GM23248 (cell line): Measurements from ENCODE around the gene LCORL. TPM values are rescaled to one million over a fixed set of nuclear protein-coding genes. Genes with fewer than 3 reads are reported as not detected.
A peak's percentile ranks its signal among the peaks of the same experiment; 100 is the strongest.

Experiments
- DNase-seq: peaks from one replicate; pipeline ENCODE4 v3.0.0-alpha.2; 2015
- H2AFZ ChIP-seq: fragments of 200-600 bp; sonication (generic); 2 replicates; pipeline ENCODE4 v1.6.1; 2016; ENCODE audit warnings: antibody characterized with exemption
- H3F3A ChIP-seq: fragments of 200-600 bp; sonication (generic); 2 replicates; pipeline ENCODE4 v1.6.1; 2016; ENCODE audit warnings: mild to moderate bottlenecking, antibody characterized with exemption, mixed run types; ENCODE audit not compliant: insufficient read depth
- H3K27ac ChIP-seq: fragments of 200-600 bp; sonication (generic); 2 replicates; pipeline ENCODE4 v1.5.1; 2016; ENCODE audit warnings: mild to moderate bottlenecking
- H3K27me3 ChIP-seq: fragments of 200-600 bp; sonication (generic); replicated peaks from 2 replicates; pipeline ENCODE4 v1.6.1; 2016; ENCODE audit warnings: mild to moderate bottlenecking; ENCODE audit not compliant: insufficient read depth
- H3K36me3 ChIP-seq: fragments of 200-600 bp; sonication (generic); 2 replicates; pipeline ENCODE4 v1.6.1; 2016; ENCODE audit warnings: low read depth, mild to moderate bottlenecking
- H3K4me1 ChIP-seq: fragments of 200-600 bp; sonication (generic); 2 replicates; pipeline ENCODE4 v1.6.1; 2016; ENCODE audit warnings: mild to moderate bottlenecking; ENCODE audit not compliant: insufficient read depth
- H3K4me2 ChIP-seq: fragments of 200-600 bp; sonication (generic); one replicate; pipeline ENCODE4 v1.6.1; 2016; ENCODE audit warnings: mild to moderate bottlenecking; ENCODE audit not compliant: unreplicated experiment
- H3K4me3 ChIP-seq: fragments of 200-600 bp; sonication (generic); 2 replicates; pipeline ENCODE4 v1.5.1; 2016; ENCODE audit warnings: mild to moderate bottlenecking
- H3K79me2 ChIP-seq: fragments of 200-600 bp; sonication (generic); 2 replicates; pipeline ENCODE4 v1.6.1; 2016; ENCODE audit warnings: mild to moderate bottlenecking; ENCODE audit not compliant: insufficient read depth
- H3K9ac ChIP-seq: fragments of 200-600 bp; sonication (generic); 2 replicates; pipeline ENCODE4 v1.6.1; 2016; ENCODE audit warnings: mild to moderate bottlenecking
- H3K9me2 ChIP-seq: fragments of 200-600 bp; sonication (generic); 2 replicates; pipeline ENCODE4 v1.6.1; 2016; ENCODE audit warnings: mixed run types, mild to moderate bottlenecking, moderate library complexity; ENCODE audit not compliant: insufficient read depth
- H3K9me3 ChIP-seq: fragments of 200-600 bp; sonication (generic); one replicate; pipeline ENCODE4 v1.6.1; 2017; ENCODE audit warnings: low read depth
- H4K20me1 ChIP-seq: fragments of 200-600 bp; sonication (generic); 2 replicates; pipeline ENCODE4 v1.6.0; 2016; ENCODE audit not compliant: insufficient read depth
- EZH2 ChIP-seq: fragments of 200-600 bp; sonication (generic); IDR thresholded peaks from 2 replicates; pipeline ENCODE4 v1.6.1; 2018; ENCODE audit warnings: antibody characterized with exemption, mild to moderate bottlenecking; ENCODE audit not compliant: insufficient read depth, poor library complexity, severe bottlenecking
- EZH2phosphoT487 ChIP-seq: fragments of 200-600 bp; sonication (generic); IDR thresholded peaks from 2 replicates; pipeline ENCODE4 v1.6.1; 2018; ENCODE audit warnings: antibody characterized with exemption, moderate library complexity, mild to moderate bottlenecking, low read depth; ENCODE audit not compliant: insufficient read depth
- WGBS, 2 experiments: methylation state at CpG; one replicate each; pipeline ENCODE4 v1.1.6; 2015 to 2017; ENCODE audit warnings: low lambda C conversion rate in 2 of 2, low coverage in 1 of 2; ENCODE audit errors: missing lambda C conversion rate in 2 of 2; 5-methylcytosine and 5-hydroxymethylcytosine counted together
- in situ Hi-C: fragments of 300-500 bp; cut with MboI; formaldehyde crosslinking; loops from 2 replicates; pipeline ENCODE4 v1.15.0; 2020
- polyA plus RNA-seq: library from polyadenylated mRNA; unstranded; fragments of >200 nt; fragmentation: Nextera tagmentation; extraction: Ambion mirVana; gene quantifications from 2 replicates; pipeline ENCODE4 v1.2.1, GENCODE V29; 2016
- total RNA-seq: library from RNA; depleted of rRNA; stranded (reverse); fragments of >200 nt; shearing (Covaris generic); gene quantifications from 2 replicates; pipeline ENCODE4 v1.2.3, GENCODE V29; 2014

LCORL gene
- total and polyA plus RNA-seq, 2 experiments from 2014 or later, result 5.0 to 6.2 TPM

DNA sequence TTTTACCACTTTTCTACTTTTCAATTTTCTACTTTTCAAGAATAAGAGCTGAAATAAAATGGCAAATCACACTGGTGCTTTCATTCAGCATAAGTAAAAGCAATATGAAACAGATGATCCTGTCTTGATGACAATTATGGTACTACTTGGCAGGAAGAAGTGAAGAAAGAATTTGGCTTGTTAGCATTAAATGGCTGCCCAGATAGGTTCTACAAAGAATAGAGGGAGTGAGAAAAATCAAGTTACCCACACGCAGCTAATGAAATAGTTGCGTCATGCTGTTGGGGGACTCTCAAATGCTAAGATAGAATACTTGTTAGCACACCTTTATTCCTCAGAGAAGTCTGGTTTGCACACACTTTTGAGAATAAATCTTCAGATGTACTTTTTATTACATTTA is 12.5 kb upstream of the LCORL start:
- no peak overlapping the region for H3K27ac ChIP-seq
- H3K9me2 ChIP-seq, result no peaks in the 10 kb centered on the region
- H3K4me3 ChIP-seq, result no peak overlapping the region
- H3K27me3 ChIP-seq, result no peaks in the 10 kb centered on the region
- H3K4me1 ChIP-seq, result peaks cover 4% of the 10 kb centered on the region; the same call in 1 of the 2 replicates
- H3K9me3 ChIP-seq, result no peaks in the 10 kb centered on the region
- DNase-seq, result no peak
- in situ Hi-C loops, result no loop called here
- H2AFZ ChIP-seq, result no peak overlapping the region
- no peaks in the 10 kb centered on the region; the same call in 1 of the 2 replicates for H3F3A ChIP-seq
- H3K4me2 ChIP-seq, result no peak overlapping the region
- no peak overlapping the region for H3K9ac ChIP-seq
- no peaks in the 10 kb centered on the region for H3K36me3 ChIP-seq
- H3K79me2 ChIP-seq, result no peaks in the 10 kb centered on the region
- TF ChIP-seq EZH2phosphoT487 (no peak), EZH2 (no peak)
- no peaks in the 10 kb centered on the region for H4K20me1 ChIP-seq
- 1 to 7% methylated on average over 2 of the region's 2 CpGs for WGBS, 2 experiments

DNA sequence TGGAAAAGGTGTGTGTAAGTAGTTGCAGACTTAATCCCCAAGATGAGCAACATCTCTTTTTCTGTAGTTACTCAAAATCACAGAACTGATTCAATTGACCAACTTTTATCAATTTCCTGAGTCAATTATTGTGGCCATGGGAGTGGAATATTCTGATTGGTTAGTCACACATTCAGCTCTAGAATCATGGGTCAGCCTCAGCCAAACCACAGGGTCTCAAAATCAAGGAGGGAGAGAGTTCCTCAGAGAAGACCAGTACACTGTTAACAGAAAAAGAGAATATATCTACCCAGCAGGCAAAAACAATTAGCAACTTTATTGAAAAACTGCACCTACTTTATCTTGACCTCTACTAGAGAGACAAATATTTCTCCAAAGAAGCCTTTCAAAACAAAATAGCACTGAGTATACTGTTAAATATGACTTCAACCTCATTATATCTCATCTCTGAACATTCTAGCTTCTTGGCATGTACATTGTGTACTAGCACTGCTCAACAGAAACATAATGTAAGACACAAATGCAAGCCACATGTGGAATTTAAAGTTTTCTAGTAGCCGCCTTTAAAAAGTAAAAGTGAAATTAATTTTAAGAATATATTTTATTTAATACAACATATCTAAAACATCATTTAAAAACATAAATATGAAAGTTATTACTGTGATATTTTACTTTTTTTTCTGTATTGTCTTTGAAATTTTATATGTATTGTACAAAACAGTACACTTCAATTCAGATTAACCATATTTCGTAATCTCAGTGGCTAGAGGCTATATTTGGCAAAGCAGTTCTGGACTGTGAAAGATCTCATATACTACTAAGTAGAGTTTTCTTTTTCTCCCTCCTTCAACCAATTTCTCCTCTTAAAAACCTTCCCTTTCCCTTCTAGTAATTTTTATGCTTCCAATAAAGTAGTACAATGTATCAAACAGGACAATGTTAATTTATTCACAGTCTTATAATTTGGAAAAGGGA is 11.8 kb upstream of the LCORL start:
- Histone ChIP-seq H3K4me2 (no peak overlapping the region), H3K9me2 (no peaks in the 10 kb centered on the region), H3K36me3 (no peaks in the 10 kb centered on the region), H3K9ac (no peak overlapping the region), H2AFZ (no peak overlapping the region), H3K27ac (no peak overlapping the region), H3K9me3 (no peaks in the 10 kb centered on the region), H3K4me1 (peaks cover 4% of the 10 kb centered on the region; the same call in 1 of the 2 replicates), H3F3A (no peaks in the 10 kb centered on the region; the same call in 1 of the 2 replicates), H3K79me2 (no peaks in the 10 kb centered on the region), H3K4me3 (no peak overlapping the region), H3K27me3 (no peaks in the 10 kb centered on the region), H4K20me1 (no peaks in the 10 kb centered on the region)
- TF ChIP-seq EZH2phosphoT487 (no peak), EZH2 (no peak)
- peak; percentile 37 for DNase-seq
- in situ Hi-C loops, result no loop called here
- 11 to 12% methylated on average over 2 of the region's 2 CpGs for WGBS, 2 experiments

DNA sequence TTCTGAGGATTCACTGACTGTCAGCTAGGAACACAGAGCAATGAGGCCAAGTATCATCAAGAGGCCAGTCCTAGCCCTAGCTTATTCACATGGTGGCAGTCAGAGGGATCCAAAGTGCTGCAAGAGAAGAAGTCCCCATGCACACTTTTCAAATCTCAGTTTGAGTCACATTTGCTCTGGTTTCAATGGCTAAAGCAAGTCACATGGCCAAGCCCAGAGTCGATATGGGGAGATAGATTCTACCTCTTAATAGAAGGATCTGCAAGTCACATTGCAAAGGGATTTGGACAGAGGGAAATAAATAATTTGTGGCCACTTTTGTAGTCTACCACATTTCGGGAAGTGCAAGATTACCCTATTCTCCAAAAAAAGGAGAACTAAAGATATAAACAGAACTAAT is 3.7 kb upstream of the LCORL start:
- H3K9me2 ChIP-seq, result no peaks in the 10 kb centered on the region
- no peak overlapping the region for H3K4me3 ChIP-seq
- H3K4me2 ChIP-seq, result no peak overlapping the region
- in situ Hi-C loops, result no loop called here
- H3F3A ChIP-seq, result peaks cover 11% of the 10 kb centered on the region
- 0 out of 2 replicates have a peak, but pooled peaks cover 4% of the 10 kb centered on the region for H3K4me1 ChIP-seq
- no peak overlapping the region for H3K9ac ChIP-seq
- 92 to 95% methylated on average over 2 of the region's 2 CpGs for WGBS, 2 experiments
- TF ChIP-seq EZH2 (no peak), EZH2phosphoT487 (no peak)
- H3K9me3 ChIP-seq, result no peaks in the 10 kb centered on the region
- H3K79me2 ChIP-seq, result peaks cover 4% of the 10 kb centered on the region
- no peaks in the 10 kb centered on the region for H3K27me3 ChIP-seq
- H4K20me1 ChIP-seq, result no peaks in the 10 kb centered on the region
- no peak overlapping the region for H3K27ac ChIP-seq
- no peak for DNase-seq
- no peaks in the 10 kb centered on the region for H3K36me3 ChIP-seq
- H2AFZ ChIP-seq, result no peak overlapping the region

DNA sequence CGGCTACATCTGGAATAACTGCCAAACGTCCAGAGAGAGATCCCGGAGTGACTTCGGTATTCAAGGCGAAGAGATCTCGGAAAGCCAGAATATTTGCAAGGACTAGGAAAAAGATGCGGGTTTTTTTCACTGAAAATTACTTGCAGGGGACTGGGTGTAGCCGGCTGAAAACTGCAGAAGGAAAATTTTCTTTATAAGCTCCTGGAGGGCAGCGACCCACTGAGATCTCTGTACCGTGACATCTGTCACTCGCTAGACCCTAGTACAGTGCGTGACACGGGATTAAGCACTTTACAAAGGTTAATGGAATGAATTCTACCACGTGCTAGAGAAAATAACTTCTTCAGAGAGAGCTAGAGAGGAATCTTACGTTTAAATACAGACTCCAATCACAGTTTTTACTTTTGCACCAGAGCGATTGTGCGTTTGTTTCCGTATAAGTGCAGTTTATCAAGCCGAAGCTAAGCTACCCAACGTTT is 1.1 kb upstream of the LCORL start:
- DNase-seq, result peak; percentile 24
- Histone ChIP-seq H3K4me3 (peak overlapping the region; percentile 96), H3K27ac (peak overlapping the region; percentile 67; the same call in 1 of the 2 replicates), H3K9ac (peak overlapping the region; percentile 82), H3K79me2 (peaks cover 31% of the 10 kb centered on the region), H3K36me3 (no peaks in the 10 kb centered on the region), H3K4me2 (peak overlapping the region; percentile 94), H3K9me3 (no peaks in the 10 kb centered on the region), H3K27me3 (no peaks in the 10 kb centered on the region), H3K9me2 (no peaks in the 10 kb centered on the region), H3K4me1 (peaks cover 10% of the 10 kb centered on the region), H3F3A (peaks cover 11% of the 10 kb centered on the region), H2AFZ (peak overlapping the region; percentile 99), H4K20me1 (no peaks in the 10 kb centered on the region)
- in situ Hi-C loops, result no loop called here
- WGBS, 2 experiments, result 1 to 2% methylated on average over 20 of the region's 20 CpGs
- 0 out of 2 replicates have a peak, but pooled peaks have one; percentile 26 for TF ChIP-seq EZH2phosphoT487
- no peak for TF ChIP-seq EZH2
